ENCODE measurements around the gene YDJC.
"Not testable (repeated sequence)": the region's sequence is repeated elsewhere in the genome, so short reads cannot be mapped to it uniquely, and the experiment has no call there.

YDJC gene

GRCh38 chr22:21603973-21604372 is 25.8 kb downstream of the YDJC start:
- DNase-seq, result no peak

GRCh38 chr22:21602579-21602978 is 27.2 kb downstream of the YDJC start:
- no peak for DNase-seq

- DNase-seq, result no peak
Measured at GRCh38 chr22:21599053-21599893, 30.5 kb downstream of the YDJC start.

DNA sequence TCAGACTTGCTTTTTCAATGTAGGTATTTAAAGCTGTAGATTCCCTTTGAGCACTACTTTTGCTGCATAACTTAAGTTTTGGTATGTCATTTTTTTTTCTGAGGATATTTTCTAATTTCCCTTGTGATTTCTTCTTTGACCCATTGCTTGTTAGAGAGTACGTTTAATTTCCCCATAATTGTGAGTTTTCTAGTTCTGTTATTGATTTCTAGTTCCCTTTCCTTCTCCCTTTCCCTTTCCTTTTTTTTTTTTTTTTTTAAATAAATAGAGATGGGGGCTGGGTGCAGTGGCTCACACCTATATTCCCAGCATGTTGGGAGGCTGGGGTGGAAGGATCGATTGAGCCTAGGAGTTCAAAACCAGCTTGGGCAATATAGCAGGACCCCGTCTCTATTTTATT is 31.5 kb downstream of the YDJC start:
- DNase-seq, result no peak

- not testable (repeated sequence) for DNase-seq
Measured at GRCh38 chr22:21596356-21597135, 33.3 kb downstream of the YDJC start.

GRCh38 chr22:21594865-21595452 is 34.9 kb downstream of the YDJC start:
- no peak for DNase-seq

- no peak for DNase-seq
Measured at GRCh38 chr22:21593406-21594232, 36.2 kb downstream of the YDJC start.

DNA sequence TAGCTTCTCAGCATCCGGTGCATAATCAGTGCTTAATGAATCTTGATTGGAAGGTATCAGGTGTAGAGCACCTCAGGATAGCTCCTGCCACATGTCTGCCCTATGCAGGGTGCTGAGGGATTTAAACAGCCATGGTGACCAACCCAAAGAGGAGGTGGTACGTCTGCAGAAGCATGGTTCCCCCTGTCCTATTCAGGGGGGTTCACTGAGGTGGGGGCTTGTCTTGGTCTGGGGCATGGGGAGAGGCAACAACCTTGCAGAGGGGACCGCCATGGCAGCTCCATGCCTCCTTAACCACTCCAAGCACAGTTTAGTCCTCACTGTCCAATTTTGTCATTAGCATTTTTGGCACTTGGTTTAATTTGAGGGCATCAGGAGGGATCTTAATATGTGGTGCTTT is 37.4 kb downstream of the YDJC start:
- no peak for DNase-seq

GRCh38 chr22:21591695-21592094 is 38.1 kb downstream of the YDJC start:
- no peak for DNase-seq

GRCh38 chr22:21590809-21591641 is 38.8 kb downstream of the YDJC start:
- DNase-seq, result no peak

- DNase-seq, result no peak
Measured at GRCh38 chr22:21589396-21589795, 40.4 kb downstream of the YDJC start.

DNA sequence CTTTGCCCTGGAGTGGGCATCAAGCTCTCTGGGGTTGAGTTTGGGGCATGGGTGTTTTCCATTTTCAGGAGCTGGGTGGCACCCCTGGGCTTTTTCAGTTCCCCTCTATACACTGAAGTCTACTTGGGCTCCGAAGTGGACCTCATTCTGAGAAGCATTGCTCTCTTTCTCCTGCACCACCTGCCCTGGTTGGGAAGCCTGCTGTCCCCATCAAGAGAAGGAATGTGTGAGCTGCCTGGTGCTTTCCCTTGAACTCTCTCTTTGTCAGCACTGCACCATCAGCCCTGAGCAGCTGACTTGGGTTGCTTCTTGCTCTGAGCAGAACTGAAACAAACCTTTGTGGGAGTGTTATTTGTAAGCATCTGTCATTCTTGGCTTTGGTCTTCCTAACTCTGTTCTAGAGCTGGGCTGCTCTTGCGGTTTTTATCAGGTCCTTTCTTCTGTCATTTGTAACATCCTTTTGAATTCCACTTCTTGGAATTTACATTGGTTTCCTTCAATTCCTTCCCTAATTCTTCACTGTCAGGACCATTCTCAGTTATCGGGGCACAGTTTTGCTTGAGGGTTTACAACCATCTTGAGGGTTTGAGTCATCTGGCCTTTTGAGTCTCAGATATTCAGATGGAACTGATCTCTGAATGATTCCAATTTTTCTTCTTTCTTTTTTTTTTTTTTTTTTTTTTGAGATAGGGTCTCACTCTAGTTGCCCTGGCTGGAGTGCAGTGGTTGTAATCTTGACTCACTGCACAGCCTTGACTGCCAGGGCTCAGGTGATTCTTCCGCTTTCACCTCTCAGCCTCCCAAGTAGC is 41.8 kb downstream of the YDJC start:
- DNase-seq, result no peak

DNA sequence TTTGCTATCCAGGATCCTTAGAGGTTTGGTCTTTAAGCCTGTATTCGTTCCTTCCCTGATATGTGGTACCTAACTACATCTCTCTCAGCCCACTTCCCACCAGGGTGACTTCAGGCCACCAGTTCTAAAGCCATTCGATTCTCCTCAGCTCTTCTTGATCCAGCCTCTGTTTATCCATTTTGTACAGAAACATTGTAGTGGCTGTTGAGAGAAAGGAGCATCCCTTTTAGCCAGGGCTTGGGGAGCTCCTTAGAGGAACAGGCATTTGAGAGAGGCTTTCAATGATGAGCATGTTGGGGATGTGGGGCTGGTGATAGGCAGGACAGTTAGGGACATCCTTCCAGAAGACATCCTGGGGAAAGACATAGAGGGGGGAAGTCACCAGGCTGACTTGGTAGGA is 44.4 kb downstream of the YDJC start:
- DNase-seq, result no peak

GRCh38 chr22:21582801-21583740 is 46.8 kb downstream of the YDJC start:
- no peak for DNase-seq

DNA sequence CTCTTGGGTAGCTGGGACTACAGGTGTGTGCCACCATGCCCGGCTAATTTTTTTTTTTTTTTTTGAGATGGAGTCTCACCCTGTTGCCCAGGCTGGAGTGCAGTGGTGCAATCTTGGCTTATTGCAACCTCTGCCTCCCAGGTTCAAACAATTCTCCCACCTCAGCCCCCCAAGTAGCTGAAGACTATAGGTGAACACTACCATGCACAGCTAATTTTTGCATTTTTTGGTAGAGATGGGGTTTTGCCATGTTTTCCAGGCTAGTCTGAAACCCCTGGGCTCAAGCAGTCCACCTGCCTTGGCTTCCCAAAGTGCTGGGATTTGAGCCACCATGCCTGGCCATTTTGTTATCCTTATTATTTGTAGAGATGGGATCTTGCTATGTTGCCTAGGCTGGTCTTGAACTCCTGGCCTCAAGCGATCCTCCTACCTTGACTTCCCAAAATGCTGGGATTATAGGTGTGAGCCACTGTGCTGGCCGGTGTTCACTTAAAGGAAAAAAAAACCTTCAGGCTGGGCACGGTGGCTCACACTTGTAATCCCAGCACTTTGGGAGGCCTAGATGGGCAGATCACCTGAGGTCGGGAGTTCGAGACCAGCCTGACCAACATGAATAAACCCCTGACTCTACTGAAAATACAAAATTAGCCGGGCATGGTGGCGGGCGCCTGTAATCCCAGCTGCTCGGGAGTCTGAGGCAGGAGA is 48.7 kb downstream of the YDJC start:
- DNase-seq, result not testable (repeated sequence)

GRCh38 chr22:21580623-21581007 is 49.2 kb downstream of the YDJC start:
- not testable (repeated sequence) for DNase-seq

GRCh38 chr22:21579474-21579851 is 50.4 kb downstream of the YDJC start:
- no peak for DNase-seq

All from COR-L47 (cell line).